ENCODE data around the gene KCTD1.

GRCh38 chr18:26502823-26503222, 45.5 kb downstream of the KCTD1 start:
- TF ChIP-seq CTCF (IDR thresholded peaks at IDR 0.05) (no peak), POLR2A (IDR thresholded peaks at IDR 0.05) (no peak)
